Measurements from ENCODE around the gene ABRACL. TPM values are rescaled to one million over a fixed set of nuclear protein-coding genes. Genes with fewer than 3 reads are reported as not detected.

Gene ABRACL
- total RNA-seq, 4 donors from 2014 or later: 3.2 to 31.6 (median 14.3) TPM

- no peak for TF ChIP-seq CTCF (IDR thresholded peaks at IDR 0.05; ENCODE audit: low read depth)
Observed at GRCh38 chr6:139013185-139013800, 15.3 kb upstream of the ABRACL start.

- TF ChIP-seq CTCF (IDR thresholded peaks at IDR 0.05; ENCODE audit: low read depth): no peak
Observed at GRCh38 chr6:139014945-139015344, 13.6 kb upstream of the ABRACL start.

- TF ChIP-seq CTCF (IDR thresholded peaks at IDR 0.05; ENCODE audit: low read depth): no peak
Observed at GRCh38 chr6:139016337-139017213, 12.0 kb upstream of the ABRACL start.

GRCh38 chr6:139017227-139017626, 11.3 kb upstream of the ABRACL start:
- no peak for TF ChIP-seq CTCF (IDR thresholded peaks at IDR 0.05; ENCODE audit: low read depth)

GRCh38 chr6:139019722-139020121, 8.8 kb upstream of the ABRACL start:
- TF ChIP-seq CTCF (IDR thresholded peaks at IDR 0.05; ENCODE audit: low read depth): no peak

- TF ChIP-seq CTCF (IDR thresholded peaks at IDR 0.05; ENCODE audit: low read depth): no peak
Observed at GRCh38 chr6:139020689-139021088, 7.9 kb upstream of the ABRACL start.

GRCh38 chr6:139027620-139028182, 844 bp upstream of the ABRACL start:
- no peak for TF ChIP-seq CTCF (IDR thresholded peaks at IDR 0.05; ENCODE audit: low read depth)
